Choroid plexus epithelial cell (primary cell): Measurements from ENCODE around the gene BORCS5.

Experiments
- DNase-seq: peaks from one replicate; pipeline ENCODE4 v3.0.0-alpha.2; 2010; ENCODE audit warnings: low read depth
- H3K4me3 ChIP-seq: 2 replicates; pipeline ENCODE4 v1.5.1; 2011; ENCODE audit warnings: low read depth, mild to moderate bottlenecking, control low read depth, low read length, moderate library complexity
- TF ChIP-seq, protein P1 (sequence below): conservative IDR thresholded peaks from 2 replicates; pipeline ENCODE4 v1.5.1; 2011; ENCODE audit warnings: low read depth, mild to moderate bottlenecking, control low read depth, inconsistent platforms, low read length, moderate library complexity

The BORCS5 gene

DNA sequence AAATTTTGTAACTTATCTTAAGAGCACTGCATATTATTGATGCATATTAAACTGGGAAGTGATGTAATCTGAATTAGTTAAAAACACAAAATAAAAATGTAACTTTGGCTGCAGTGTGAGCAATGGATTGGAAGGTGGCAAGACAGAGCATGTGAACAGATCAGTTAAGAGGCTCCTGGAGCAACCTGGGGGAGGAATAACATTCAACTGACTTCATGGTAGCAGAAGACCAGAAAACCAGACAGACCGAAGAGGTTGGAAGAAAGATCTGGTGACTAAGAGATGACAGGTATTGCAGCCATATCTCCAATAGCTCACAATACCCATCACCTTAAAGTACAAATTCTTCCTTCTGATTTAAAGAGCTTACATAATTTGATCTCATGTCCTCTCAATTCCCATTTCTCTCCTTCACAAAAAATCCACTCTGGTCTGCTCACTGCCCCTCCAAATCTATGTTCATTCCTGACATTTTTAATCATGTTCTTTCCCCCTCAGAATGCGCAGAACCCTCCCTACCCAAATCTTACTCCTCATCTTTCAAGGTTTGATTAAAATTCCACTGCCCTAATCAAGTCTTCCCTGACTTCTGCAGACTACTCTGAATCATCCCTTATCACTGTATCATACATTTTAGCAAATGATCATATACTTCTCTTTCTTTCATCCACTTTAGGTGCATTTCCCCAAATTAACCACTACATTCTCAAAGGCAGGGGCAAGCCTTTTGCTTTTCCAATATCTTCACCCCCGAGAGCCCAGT is 154.3 kb downstream of the BORCS5 start:
- TF ChIP-seq, protein P1, sequence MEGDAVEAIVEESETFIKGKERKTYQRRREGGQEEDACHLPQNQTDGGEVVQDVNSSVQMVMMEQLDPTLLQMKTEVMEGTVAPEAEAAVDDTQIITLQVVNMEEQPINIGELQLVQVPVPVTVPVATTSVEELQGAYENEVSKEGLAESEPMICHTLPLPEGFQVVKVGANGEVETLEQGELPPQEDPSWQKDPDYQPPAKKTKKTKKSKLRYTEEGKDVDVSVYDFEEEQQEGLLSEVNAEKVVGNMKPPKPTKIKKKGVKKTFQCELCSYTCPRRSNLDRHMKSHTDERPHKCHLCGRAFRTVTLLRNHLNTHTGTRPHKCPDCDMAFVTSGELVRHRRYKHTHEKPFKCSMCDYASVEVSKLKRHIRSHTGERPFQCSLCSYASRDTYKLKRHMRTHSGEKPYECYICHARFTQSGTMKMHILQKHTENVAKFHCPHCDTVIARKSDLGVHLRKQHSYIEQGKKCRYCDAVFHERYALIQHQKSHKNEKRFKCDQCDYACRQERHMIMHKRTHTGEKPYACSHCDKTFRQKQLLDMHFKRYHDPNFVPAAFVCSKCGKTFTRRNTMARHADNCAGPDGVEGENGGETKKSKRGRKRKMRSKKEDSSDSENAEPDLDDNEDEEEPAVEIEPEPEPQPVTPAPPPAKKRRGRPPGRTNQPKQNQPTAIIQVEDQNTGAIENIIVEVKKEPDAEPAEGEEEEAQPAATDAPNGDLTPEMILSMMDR = no peak
- no peak for DNase-seq
- H3K4me3 ChIP-seq = no peak overlapping the region

DNA sequence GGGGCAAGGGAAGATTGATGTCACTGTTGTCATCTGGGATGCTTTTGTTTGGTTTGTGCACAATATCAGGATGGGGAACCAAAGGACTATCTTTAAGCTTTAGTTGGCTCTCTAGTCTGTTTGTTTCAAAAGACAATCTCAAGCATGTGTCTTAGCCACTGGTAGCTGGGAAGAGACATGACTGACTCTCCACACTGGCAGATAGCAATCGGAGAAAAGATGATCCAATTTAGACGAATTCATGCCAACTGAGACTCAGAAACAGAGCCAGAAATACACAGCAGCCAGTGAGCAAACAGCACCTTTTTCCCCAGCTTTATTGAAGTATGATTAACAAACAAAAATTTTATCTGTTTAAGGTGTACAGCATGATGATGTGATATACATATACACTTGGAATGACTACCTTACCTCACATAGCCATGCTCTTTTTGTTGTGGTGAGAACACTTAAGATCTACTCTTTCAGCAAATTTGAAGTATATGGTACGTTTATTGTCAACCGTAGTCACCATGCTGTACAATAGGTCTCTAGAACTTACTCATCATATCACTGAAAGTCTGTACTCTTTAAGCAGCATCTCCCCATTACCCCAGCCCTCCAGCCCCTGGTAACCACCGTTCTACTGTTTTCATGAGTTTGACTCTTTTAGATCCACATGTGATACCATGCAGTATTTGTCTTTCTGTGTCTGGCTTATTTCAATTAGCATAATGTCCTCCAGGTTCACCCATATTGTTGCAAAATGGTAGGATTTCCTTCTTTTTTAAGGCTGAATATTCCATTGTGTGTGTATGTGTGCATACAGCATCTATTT is 155.2 kb downstream of the BORCS5 start:
- TF ChIP-seq, protein P1 = no peak
- no peak for DNase-seq
- no peak overlapping the region for H3K4me3 ChIP-seq

DNA sequence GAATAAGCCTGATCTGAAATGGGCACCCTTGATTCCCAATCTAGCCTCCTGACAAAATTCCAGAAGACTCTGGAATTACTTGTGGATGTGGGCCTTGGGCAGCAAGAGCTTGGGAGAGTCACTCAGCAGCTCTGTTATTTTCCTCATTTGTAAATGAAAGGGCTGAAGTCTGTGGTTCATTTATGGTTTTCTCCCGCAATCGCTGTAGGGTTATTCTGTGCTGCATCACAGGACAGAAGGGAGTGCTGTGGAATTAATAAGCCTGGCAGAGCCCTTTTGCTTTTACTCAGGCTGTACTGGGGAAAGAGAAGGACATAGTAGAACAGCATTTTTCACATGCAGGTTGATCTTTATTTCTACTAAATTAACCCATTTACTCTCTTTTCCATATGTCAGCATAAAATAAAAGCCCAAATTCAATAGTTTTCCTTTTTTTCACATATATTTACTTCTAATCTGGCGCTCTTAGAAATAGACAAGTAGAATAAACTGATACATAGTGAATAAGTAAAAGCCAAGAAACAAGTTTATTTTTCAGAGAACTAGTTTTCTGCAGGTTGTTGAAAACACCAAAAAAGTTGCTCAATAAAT is 156.6 kb downstream of the BORCS5 start:
- H3K4me3 ChIP-seq = no peak overlapping the region
- no peak for DNase-seq
- TF ChIP-seq, protein P1 = no peak

DNA sequence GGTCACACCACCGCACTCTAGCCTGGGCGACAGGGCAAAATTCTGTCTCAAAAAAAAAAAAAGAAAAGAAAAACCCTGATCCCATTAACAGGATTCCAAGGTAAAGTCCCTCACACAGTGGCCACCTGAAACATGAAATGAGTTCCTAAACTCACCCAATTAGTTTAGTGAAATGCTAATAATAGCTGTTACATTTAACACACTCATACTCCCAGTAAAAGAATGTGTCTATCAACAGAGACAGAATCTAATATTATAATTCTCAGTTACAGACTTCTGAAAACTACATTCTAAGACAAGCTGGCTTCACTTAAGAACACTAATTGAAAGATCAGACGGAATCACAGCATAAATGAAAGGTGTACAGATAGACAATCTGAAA is 161.6 kb downstream of the BORCS5 start:
- TF ChIP-seq, protein P1 = no peak
- DNase-seq = no peak
- H3K4me3 ChIP-seq = no peak overlapping the region

DNA sequence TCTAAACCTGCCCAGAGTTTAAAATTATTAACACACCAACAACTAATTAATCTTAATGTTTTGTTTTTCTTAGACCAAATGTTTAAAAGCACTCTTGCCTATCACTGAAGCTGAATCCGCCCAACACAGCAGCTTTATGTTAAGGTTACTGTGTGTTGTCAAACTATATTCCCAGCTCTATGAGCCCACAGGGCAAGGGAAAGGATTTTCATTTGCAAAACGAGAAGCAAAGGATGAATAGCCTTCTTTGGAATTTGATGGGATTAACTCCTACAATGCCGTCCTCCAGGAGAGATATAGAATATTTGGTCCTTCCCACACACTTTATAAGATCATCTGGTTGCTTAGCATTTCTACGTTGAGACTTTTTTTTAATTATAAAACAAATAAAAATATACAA is 162.0 kb downstream of the BORCS5 start:
- no peak overlapping the region for H3K4me3 ChIP-seq
- DNase-seq = no peak
- TF ChIP-seq, protein P1 = no peak
